ENCODE data around the gene CLEC17A.

GRCh38 chr19:14566712-14567077 lies 16.2 kb upstream of the CLEC17A start:
- no peak for TF ChIP-seq POLR2A (IDR thresholded peaks at IDR 0.05)
- TF ChIP-seq CTCF (IDR thresholded peaks at IDR 0.05) = no peak
